ENCODE measurements around the gene SMYD1. TPM values are rescaled to one million over a fixed set of nuclear protein-coding genes. Genes with fewer than 3 reads are reported as not detected.

SMYD1 gene
- total RNA-seq, 2 experiments from 2014 or later: not detected

DNA sequence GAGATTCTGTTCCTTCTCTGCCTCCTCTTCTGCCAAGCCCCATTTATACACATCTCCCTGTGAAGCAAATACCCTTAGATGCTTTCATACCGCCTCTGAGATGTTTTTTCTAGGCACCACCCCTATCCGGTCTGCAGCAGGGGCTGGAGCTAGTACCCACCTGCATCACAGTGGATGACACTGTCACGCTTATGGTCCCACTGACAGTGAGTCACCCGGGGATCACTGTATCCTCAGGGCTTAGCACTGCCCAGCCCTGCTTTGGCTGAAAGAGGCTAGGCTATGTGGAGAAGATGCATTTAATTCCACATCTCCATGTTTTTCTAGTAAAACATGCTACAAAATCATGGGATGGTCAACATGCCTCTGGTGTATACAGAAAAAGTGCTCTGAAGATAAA lies 50.3 kb downstream of the SMYD1 start:
- intact Hi-C loops (cut with DNase I, micrococcal nuclease): no loop called here
- Histone ChIP-seq H3K4me1 (ENCODE audit: insufficient read depth, low read length) (no peaks in the 10 kb centered on the region), H3K27ac (ENCODE audit: low read depth in 1 of 2, low read length in 2 of 2) (no peak overlapping the region), H3K4me3 (ENCODE audit: low read length) (no peak overlapping the region), H3K9me3 (ENCODE audit: control insufficient read depth in 1 of 2, insufficient read depth in 1 of 2, low read length in 2 of 2) (no peaks in the 10 kb centered on the region), H3K27me3 (ENCODE audit: control insufficient read depth in 1 of 2, insufficient read depth in 2 of 2, low read length in 2 of 2) (peaks cover 0 to 2% of the 10 kb centered on the region in 2 experiments), H3K36me3 (ENCODE audit: insufficient read depth, low read length) (no peaks in the 10 kb centered on the region)
- no peak overlapping the region for H3K4me3 Mint-ChIP-seq
- TF ChIP-seq, protein P1, sequence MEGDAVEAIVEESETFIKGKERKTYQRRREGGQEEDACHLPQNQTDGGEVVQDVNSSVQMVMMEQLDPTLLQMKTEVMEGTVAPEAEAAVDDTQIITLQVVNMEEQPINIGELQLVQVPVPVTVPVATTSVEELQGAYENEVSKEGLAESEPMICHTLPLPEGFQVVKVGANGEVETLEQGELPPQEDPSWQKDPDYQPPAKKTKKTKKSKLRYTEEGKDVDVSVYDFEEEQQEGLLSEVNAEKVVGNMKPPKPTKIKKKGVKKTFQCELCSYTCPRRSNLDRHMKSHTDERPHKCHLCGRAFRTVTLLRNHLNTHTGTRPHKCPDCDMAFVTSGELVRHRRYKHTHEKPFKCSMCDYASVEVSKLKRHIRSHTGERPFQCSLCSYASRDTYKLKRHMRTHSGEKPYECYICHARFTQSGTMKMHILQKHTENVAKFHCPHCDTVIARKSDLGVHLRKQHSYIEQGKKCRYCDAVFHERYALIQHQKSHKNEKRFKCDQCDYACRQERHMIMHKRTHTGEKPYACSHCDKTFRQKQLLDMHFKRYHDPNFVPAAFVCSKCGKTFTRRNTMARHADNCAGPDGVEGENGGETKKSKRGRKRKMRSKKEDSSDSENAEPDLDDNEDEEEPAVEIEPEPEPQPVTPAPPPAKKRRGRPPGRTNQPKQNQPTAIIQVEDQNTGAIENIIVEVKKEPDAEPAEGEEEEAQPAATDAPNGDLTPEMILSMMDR (IDR thresholded peaks at IDR 0.05): no peak
- ATAC-seq (ENCODE audit: poor library complexity) (no peak), DNase-seq (no peak)
- no peaks in the 10 kb centered on the region for H3K9me3 Mint-ChIP-seq
- H3K4me1 Mint-ChIP-seq (ENCODE audit: low read depth): no peaks in the 10 kb centered on the region
- peaks cover 15% of the 10 kb centered on the region for H3K27me3 Mint-ChIP-seq
- POLR2A ChIA-PET: no interaction called here
- H3K27ac Mint-ChIP-seq: no peak overlapping the region
- CTCF ChIA-PET: no interaction called here
- no peaks in the 10 kb centered on the region for H3K36me3 Mint-ChIP-seq (ENCODE audit: low read depth)

DNA sequence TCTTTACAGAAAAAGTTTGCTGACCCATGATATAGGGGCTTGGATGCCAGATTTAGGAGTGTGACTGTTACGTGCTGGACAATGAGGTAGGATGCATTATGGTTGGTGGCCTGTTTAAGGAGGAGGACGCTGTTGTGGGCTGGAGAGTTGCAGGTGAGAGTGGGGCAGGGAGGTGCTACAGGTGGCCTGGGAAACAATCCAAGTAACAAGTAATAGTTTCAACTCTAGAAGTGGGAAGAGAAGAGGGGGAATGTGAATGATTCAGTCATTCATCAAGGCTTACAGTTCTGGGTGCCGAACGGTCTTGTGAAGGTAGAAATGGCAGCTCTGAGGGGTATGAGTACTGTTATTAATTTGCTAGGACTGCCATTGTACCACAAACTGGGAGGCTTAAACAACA lies 54.1 kb downstream of the SMYD1 start:
- H3K4me1 Mint-ChIP-seq (ENCODE audit: low read depth): no peaks in the 10 kb centered on the region
- no peaks in the 10 kb centered on the region for H3K4me1 ChIP-seq (ENCODE audit: insufficient read depth, low read length)
- CTCF ChIA-PET: no interaction called here
- no peak overlapping the region for H3K4me3 ChIP-seq (ENCODE audit: low read length)
- peaks cover 19% of the 10 kb centered on the region for H3K27me3 Mint-ChIP-seq
- H3K27me3 ChIP-seq (ENCODE audit: control insufficient read depth in 1 of 2, insufficient read depth in 2 of 2, low read length in 2 of 2): no peaks in the 10 kb centered on the region
- TF ChIP-seq, protein P1 (IDR thresholded peaks at IDR 0.05): no peak
- no peak overlapping the region for H3K27ac ChIP-seq (ENCODE audit: low read depth in 1 of 2, low read length in 2 of 2)
- H3K4me3 Mint-ChIP-seq: no peak overlapping the region
- no peaks in the 10 kb centered on the region for H3K9me3 Mint-ChIP-seq
- no peaks in the 10 kb centered on the region for H3K36me3 Mint-ChIP-seq (ENCODE audit: low read depth)
- no peaks in the 10 kb centered on the region for H3K9me3 ChIP-seq (ENCODE audit: control insufficient read depth in 1 of 2, insufficient read depth in 1 of 2, low read length in 2 of 2)
- no peak for DNase-seq
- H3K27ac Mint-ChIP-seq: no peak overlapping the region
- ATAC-seq (ENCODE audit: poor library complexity): no peak
- H3K36me3 ChIP-seq (ENCODE audit: insufficient read depth, low read length): no peaks in the 10 kb centered on the region
- POLR2A ChIA-PET: no interaction called here
- intact Hi-C loops (cut with DNase I, micrococcal nuclease): no loop called here

DNA sequence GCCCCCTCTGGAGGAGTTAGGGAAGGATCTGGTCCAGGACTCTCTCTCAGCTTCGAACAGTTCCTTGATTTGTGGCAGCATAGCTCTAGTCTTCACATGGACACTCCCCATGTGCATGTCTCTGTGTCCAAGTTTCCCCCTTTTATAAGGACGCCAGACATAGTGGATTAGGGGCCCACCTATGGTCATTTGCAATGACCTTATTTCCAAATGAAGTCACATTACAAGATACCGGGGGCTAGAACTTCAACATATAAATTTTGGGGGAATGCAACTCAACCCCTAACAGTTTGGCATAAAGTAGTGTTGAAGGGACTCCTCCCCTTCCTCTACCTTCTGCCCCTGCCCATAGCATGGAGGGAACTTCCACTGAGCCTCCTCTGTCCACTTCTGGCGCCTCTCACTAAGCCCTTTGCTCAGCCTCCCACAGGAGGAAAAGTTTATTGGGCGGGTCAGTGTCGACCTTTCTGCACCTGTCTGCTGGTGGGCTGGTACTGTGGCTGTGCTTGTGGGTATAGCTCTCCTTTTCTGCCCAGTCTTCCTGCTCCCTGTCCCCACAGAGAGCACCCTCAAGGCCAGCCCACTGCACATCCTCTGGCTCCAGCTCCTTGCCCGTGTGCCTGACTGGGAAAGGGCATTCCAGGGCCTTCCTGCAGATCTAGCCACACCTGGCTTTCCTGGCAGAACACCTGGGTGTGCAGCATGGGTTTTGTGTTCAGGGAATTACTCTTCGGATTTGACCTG lies 54.7 kb downstream of the SMYD1 start:
- no peak overlapping the region for H3K4me3 Mint-ChIP-seq
- CTCF ChIA-PET: no interaction called here
- Histone ChIP-seq H3K36me3 (ENCODE audit: insufficient read depth, low read length) (no peaks in the 10 kb centered on the region), H3K9me3 (ENCODE audit: control insufficient read depth in 1 of 2, insufficient read depth in 1 of 2, low read length in 2 of 2) (no peaks in the 10 kb centered on the region), H3K27ac (ENCODE audit: low read depth in 1 of 2, low read length in 2 of 2) (no peak overlapping the region), H3K27me3 (ENCODE audit: control insufficient read depth in 1 of 2, insufficient read depth in 2 of 2, low read length in 2 of 2) (no peaks in the 10 kb centered on the region), H3K4me1 (ENCODE audit: insufficient read depth, low read length) (no peaks in the 10 kb centered on the region), H3K4me3 (ENCODE audit: low read length) (no peak overlapping the region)
- no peaks in the 10 kb centered on the region for H3K36me3 Mint-ChIP-seq (ENCODE audit: low read depth)
- H3K27ac Mint-ChIP-seq: no peak overlapping the region
- TF ChIP-seq, protein P1 (IDR thresholded peaks at IDR 0.05): no peak
- intact Hi-C loops (cut with DNase I, micrococcal nuclease): no loop called here
- no peaks in the 10 kb centered on the region for H3K9me3 Mint-ChIP-seq
- POLR2A ChIA-PET: no interaction called here
- no peaks in the 10 kb centered on the region for H3K4me1 Mint-ChIP-seq (ENCODE audit: low read depth)
- peaks cover 19% of the 10 kb centered on the region for H3K27me3 Mint-ChIP-seq
- ATAC-seq (ENCODE audit: poor library complexity): no peak
- no peak for DNase-seq
